ENCODE results near the gene PACSIN2.

PACSIN2 gene

DNA sequence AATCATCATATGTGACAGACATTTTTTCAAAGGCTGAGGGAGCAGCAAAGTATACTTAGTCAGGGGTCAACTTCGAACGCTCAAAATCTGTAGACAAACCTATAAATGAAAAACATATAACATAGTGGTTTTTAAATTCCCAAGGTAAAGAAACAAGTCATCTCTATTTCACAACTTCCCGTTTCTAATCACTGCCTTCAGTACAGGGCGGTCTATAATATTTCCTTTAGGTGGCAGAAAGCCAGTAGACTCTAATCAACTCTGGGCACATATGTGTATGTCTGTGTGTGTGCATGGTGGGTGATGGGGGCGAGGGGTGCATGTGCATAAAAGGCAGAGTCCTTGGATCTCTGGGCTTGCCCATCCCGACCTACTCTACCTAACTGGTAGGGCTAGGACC is 102.9 kb downstream of the PACSIN2 start:
- TF ChIP-seq, protein P1, sequence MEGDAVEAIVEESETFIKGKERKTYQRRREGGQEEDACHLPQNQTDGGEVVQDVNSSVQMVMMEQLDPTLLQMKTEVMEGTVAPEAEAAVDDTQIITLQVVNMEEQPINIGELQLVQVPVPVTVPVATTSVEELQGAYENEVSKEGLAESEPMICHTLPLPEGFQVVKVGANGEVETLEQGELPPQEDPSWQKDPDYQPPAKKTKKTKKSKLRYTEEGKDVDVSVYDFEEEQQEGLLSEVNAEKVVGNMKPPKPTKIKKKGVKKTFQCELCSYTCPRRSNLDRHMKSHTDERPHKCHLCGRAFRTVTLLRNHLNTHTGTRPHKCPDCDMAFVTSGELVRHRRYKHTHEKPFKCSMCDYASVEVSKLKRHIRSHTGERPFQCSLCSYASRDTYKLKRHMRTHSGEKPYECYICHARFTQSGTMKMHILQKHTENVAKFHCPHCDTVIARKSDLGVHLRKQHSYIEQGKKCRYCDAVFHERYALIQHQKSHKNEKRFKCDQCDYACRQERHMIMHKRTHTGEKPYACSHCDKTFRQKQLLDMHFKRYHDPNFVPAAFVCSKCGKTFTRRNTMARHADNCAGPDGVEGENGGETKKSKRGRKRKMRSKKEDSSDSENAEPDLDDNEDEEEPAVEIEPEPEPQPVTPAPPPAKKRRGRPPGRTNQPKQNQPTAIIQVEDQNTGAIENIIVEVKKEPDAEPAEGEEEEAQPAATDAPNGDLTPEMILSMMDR (IDR thresholded peaks at IDR 0.05) = no peak

DNA sequence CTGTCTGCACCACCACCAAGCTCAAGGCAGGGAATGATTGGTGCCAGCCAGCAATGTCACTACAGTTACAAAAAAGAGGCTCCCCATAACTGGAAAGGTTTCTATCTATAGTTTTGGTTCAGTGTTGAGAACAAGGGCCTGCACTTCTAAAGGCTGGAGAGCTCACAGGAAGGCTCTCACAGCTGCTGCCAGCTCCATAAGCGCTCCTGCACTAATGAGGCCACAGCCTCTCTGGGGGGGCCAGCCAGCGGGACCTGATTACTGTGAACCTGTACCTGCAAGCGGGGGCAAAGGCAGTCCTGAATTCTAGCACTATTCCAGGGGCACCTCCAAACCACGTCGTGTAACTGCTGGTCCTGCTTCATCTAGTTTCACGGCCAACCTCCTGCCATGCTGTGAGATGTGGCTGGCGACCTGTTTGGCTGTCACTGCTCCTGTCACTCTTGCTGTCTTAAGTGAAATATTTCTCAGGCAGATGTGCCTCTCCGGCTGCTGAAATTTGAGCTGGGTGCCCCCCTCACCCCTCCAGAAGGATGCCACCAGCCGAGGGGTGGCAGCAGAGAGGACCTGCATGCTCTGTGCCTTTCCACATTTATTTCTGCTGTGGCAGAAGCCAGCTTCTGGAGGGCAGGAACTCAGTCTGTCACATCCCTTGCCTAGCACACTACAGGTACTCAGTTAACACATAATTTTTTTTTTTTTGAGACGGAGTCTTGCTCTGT is 104.6 kb downstream of the PACSIN2 start:
- TF ChIP-seq, protein P1 (IDR thresholded peaks at IDR 0.05) = no peak

DNA sequence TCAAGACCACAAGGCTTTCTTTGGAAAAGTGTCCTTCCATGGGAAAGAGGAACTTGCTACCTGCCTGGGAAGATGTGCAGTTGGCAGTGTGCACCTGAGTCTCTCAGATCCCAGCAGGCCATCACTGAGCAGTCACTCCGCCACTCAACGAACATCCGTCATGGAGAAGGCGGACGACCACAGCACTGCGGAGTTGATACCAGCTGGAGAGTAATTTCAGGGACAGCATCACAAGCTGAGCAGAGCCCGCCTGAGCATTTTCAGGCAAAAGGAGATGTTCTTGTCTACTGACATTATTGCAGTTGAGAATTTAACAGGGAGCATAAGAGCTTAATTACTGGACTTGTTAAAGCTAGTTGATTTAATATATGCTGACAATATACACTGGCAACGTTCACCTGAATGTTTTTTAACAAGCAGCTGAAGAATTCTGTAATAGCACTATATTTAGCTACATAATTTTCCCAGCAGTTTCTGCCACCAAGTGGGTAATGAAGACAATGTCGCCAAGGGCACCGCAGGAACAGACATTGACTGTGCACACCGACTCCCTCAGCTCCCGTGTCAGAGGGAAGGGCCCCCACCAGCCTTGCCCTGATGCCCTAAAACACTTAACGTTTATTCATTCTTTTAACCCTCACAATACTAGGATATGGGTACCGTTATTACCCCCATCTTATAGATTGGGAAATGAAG is 105.4 kb downstream of the PACSIN2 start:
- TF ChIP-seq, protein P1 (IDR thresholded peaks at IDR 0.05) = no peak

DNA sequence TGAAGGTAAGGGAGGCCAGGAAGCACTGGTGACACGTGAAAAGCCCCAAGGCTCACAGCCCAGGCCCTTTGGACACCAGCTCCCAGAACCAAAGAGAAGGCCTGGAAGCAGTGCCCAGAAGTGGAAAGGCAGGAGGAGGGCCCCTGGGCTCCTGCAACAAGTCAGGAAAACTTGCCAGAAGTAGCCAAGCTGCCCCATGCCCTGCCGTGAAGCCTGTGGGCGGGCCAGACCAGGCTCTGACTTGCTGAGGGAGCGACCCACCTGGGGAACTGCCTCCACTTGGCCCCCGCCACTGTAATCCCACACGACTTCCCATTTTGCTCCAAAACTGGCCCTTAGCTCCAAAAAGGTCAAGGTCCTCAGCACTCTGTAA is 106.6 kb downstream of the PACSIN2 start:
- TF ChIP-seq, protein P1 (IDR thresholded peaks at IDR 0.05) = no peak

DNA sequence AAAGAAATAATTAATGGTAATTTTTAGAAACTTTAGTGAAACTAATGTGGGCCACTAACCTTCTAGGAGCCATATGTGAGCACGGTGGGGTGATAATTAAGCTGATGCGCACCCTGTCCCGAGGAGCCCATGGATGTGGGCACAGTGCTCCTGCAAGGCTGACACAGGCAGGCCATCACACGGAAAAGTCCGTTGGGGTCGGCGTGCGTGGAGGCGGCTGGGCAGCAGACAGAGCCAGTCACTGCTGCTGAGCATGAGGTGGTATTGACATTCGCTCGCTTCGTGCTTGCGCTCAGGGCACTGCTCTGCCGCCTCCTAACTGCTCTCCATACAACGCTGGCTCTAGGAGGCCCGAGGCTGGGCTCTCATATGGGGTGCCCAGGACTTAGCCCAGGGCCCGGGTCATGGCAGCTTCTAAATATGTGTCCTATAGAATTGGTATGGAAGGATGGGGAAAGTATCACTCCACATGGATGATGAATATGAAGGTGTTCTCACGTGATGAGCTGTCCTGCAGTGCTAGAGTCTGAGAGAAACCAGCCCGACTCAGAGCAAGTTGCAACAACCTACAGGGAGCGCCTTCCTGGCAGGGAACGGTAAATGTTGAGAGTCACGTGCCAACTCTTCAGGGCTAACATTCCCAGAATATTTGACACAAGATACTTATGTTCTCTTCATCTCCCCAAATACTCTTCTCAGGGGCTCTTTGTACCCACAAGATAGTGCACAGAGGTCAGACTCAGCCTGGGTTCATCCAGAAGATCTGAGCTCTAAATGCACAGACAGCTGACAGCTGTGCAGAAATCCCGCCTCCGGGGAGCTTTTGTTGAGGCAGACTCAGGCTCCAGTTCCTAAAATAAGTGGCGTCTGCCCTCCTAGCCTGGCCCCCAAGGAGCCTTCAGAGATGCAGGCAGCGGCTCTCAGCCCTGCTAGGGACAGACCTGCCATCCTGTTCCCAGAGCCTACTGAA is 107.3 kb downstream of the PACSIN2 start:
- TF ChIP-seq, protein P1 (IDR thresholded peaks at IDR 0.05) = no peak

DNA sequence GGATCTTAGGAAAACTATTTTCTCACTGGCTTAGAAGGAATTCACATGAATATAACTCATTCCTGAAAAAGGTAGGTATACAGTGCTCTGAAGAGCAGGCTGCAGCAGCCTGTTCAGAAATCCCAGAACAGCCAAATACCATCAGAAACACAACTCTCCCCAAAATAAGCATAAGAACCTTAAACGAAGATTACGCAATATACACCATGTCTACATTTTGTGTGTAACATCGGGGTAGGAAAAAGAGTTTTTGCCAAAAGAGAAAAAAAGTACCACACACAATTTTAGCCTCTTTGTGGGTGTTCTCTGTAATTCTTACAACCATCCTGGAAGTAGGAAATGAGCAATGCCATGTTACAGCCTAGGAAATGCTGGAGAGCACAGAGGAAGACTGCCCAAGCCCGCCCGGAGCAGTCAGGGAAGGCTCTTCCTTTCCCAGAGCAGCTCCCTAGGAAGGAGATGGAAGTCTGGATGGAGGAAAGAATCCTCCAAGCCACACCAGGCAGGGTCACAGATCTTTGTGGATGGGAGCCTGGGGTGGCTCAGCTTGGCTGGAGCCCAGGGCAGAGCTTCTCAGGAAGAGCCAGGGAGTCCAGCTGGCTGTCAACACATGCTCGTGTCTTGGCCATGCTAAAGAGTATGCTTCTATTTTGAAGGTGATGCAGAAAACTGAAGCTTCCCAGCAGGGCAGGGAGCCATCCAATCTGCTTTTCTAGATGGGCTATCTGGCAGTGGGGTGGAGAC is 108.2 kb downstream of the PACSIN2 start:
- TF ChIP-seq, protein P1 (IDR thresholded peaks at IDR 0.05) = no peak

DNA sequence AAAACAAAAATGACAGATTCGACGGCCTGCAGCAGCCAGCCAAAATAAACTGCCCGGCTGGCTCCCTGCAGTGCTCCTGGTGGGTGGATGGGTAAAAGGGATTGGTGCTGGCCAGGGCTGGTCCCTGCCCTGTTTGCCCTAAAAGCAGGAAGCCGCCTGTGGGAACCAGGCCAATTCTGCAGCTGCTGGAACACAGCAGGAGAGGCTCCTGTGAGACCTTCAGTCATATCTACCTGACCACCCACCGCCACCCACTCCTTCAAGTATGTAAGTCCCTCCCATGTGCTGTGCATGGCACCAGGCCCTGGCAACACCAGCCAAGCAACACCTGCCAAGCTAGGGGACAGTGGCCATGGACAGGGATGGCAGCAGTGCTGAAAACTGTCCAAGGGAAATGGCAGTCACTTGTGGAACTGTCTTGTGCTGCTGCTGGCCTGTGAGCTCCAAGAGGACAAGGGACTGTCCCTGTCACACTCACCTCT is 109.2 kb downstream of the PACSIN2 start:
- TF ChIP-seq, protein P1 (IDR thresholded peaks at IDR 0.05) = no peak

All from LNCAP (cell line).